Measurements from ENCODE around the gene C2CD4D.

Gene C2CD4D

DNA sequence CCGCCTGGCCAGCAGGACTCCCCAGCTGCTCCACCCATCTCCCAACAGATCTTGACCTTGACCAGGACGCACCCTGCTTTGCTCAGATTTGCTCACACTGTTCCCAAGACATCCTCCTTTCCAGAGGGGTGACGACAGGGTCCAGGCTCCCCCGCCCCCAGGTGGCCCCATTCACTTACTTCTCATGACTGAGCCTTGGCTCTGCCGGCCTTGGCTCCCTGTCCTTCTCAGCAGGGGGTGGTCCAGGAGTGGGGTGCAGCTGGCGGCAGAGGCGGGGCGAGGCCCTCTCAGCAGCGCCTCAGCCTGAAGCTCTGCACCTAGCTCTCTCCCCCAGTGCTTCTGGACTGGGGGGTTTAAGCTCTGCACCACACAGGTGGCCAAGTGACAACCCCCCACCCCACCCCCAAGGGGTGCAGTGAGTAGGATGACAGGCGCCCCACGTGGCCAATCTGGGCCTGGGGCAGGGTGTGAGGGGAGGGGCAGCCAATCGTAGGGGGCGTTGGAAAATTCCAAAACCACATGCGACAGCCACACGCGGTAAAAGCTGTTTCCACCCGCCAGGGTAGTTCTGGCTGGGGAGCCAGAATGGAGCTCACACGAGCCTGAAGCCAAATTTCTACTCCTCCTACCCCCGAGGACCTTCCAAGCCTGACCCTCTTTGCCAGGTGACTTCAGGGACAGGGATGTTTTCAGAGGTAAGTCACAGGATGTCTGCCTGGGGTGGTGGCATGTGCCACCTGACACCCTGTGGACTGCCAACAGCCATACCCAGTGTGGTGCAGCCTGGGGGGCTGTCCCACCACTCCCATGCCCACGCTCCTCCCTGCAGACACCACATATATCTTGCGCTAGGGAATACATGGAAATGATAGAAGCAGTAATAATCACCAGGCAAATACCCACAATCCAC lies 13.6 kb downstream of the C2CD4D start:
- DNase-seq (ENCODE audit: low spot score) (no peak), ATAC-seq (ENCODE audit: low read depth) (no peak)
- Histone ChIP-seq H3K27me3 (ENCODE audit: insufficient read depth, poor library complexity, severe bottlenecking) (no peaks in the 10 kb centered on the region), H3K27ac (ENCODE audit: poor library complexity, severe bottlenecking) (no peak overlapping the region), H3K4me3 (ENCODE audit: severe bottlenecking) (no peak overlapping the region), H3K9me3 (ENCODE audit: severe bottlenecking) (no peaks in the 10 kb centered on the region), H3K4me1 (ENCODE audit: insufficient read depth, poor library complexity, severe bottlenecking) (peaks cover 11% of the 10 kb centered on the region), H3K36me3 (ENCODE audit: low read depth) (no peaks in the 10 kb centered on the region)
- TF ChIP-seq, protein P1, sequence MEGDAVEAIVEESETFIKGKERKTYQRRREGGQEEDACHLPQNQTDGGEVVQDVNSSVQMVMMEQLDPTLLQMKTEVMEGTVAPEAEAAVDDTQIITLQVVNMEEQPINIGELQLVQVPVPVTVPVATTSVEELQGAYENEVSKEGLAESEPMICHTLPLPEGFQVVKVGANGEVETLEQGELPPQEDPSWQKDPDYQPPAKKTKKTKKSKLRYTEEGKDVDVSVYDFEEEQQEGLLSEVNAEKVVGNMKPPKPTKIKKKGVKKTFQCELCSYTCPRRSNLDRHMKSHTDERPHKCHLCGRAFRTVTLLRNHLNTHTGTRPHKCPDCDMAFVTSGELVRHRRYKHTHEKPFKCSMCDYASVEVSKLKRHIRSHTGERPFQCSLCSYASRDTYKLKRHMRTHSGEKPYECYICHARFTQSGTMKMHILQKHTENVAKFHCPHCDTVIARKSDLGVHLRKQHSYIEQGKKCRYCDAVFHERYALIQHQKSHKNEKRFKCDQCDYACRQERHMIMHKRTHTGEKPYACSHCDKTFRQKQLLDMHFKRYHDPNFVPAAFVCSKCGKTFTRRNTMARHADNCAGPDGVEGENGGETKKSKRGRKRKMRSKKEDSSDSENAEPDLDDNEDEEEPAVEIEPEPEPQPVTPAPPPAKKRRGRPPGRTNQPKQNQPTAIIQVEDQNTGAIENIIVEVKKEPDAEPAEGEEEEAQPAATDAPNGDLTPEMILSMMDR (IDR thresholded peaks at IDR 0.05; ENCODE audit: poor library complexity, severe bottlenecking) = no peak

DNA sequence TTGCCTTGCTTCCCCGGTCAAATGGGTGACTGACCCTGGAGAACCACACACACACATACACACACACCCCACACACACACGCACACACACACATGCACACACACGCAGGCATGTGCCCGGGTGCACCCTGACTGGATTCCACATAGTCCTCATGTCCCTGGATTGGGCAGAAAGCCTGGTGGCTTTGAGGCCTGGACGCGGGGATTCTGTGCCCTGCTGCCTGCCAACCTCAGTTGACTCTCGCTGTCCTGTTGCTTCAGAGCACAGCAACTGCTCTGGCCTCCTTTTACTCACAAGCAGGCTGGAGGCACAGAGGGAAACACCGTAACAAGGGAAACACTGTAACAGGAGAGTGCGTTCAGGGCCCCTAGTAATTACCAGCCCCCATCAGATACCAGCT lies 14.4 kb downstream of the C2CD4D start:
- no peak for DNase-seq (ENCODE audit: low spot score)

DNA sequence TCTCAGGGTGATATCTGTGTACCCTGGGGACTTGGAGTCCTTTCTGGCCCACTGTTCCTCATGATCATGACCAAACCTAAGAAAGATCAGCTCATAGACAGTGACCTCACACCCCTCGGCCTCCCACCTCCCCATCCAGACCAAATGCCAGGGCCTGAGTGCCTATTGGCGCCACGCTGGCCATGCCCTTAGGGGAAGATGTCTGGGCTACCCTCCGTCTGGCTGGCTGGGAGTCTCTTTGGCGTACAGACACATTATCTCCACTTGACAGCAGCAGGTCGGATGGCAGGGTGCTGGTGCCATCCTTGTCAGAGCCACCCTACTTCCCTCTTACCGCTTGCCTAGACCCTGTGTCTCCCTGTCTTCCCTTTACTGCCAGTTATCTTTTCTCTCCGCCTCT lies 16.4 kb downstream of the C2CD4D start:
- no peak for ATAC-seq (ENCODE audit: low read depth)
- no peaks in the 10 kb centered on the region for H3K27me3 ChIP-seq (ENCODE audit: insufficient read depth, poor library complexity, severe bottlenecking)
- H3K4me3 ChIP-seq (ENCODE audit: severe bottlenecking) = no peak overlapping the region
- no peak for DNase-seq (ENCODE audit: low spot score)
- H3K4me1 ChIP-seq (ENCODE audit: insufficient read depth, poor library complexity, severe bottlenecking) = peaks cover 7% of the 10 kb centered on the region
- H3K9me3 ChIP-seq (ENCODE audit: severe bottlenecking) = no peaks in the 10 kb centered on the region
- TF ChIP-seq, protein P1 (IDR thresholded peaks at IDR 0.05; ENCODE audit: poor library complexity, severe bottlenecking) = no peak
- H3K36me3 ChIP-seq (ENCODE audit: low read depth) = no peaks in the 10 kb centered on the region
- H3K27ac ChIP-seq (ENCODE audit: poor library complexity, severe bottlenecking) = no peak overlapping the region

More for the DNA sequence above, 14.4 kb downstream of the C2CD4D start:
- Histone ChIP-seq H3K27me3 (ENCODE audit: insufficient read depth, poor library complexity, severe bottlenecking) (no peaks in the 10 kb centered on the region), H3K9me3 (ENCODE audit: severe bottlenecking) (no peaks in the 10 kb centered on the region), H3K4me3 (ENCODE audit: severe bottlenecking) (no peak overlapping the region), H3K27ac (ENCODE audit: poor library complexity, severe bottlenecking) (no peak overlapping the region), H3K4me1 (ENCODE audit: insufficient read depth, poor library complexity, severe bottlenecking) (peaks cover 13% of the 10 kb centered on the region), H3K36me3 (ENCODE audit: low read depth) (no peaks in the 10 kb centered on the region)
- ATAC-seq (ENCODE audit: low read depth) = no peak
- TF ChIP-seq, protein P1 (IDR thresholded peaks at IDR 0.05; ENCODE audit: poor library complexity, severe bottlenecking) = no peak

DNA sequence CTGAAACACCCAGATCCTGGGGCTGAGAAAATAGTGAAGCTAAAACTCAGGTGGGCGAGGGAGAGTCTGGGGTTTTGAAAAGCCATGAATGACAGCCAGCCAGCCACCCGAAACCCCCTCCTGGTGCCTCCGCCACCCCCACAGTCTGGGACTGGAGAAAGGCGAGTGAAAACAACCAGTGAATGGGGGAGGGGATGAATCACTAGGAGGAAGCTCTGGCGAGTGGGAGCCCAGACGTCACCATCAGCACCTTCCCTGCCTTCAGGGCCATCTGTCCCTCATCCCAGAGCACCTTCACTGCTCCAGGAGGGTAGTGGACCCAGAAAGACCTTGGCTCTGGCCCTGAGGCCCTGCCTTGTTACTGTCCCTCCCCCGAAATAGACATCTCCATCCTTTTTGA lies 17.2 kb downstream of the C2CD4D start:
- Histone ChIP-seq H3K27ac (ENCODE audit: poor library complexity, severe bottlenecking) (no peak overlapping the region), H3K4me1 (ENCODE audit: insufficient read depth, poor library complexity, severe bottlenecking) (peaks cover 7% of the 10 kb centered on the region), H3K36me3 (ENCODE audit: low read depth) (no peaks in the 10 kb centered on the region), H3K4me3 (ENCODE audit: severe bottlenecking) (no peak overlapping the region), H3K9me3 (ENCODE audit: severe bottlenecking) (no peaks in the 10 kb centered on the region), H3K27me3 (ENCODE audit: insufficient read depth, poor library complexity, severe bottlenecking) (no peaks in the 10 kb centered on the region)
- TF ChIP-seq, protein P1 (IDR thresholded peaks at IDR 0.05; ENCODE audit: poor library complexity, severe bottlenecking) = no peak
- DNase-seq (ENCODE audit: low spot score) (no peak), ATAC-seq (ENCODE audit: low read depth) (no peak)

DNA sequence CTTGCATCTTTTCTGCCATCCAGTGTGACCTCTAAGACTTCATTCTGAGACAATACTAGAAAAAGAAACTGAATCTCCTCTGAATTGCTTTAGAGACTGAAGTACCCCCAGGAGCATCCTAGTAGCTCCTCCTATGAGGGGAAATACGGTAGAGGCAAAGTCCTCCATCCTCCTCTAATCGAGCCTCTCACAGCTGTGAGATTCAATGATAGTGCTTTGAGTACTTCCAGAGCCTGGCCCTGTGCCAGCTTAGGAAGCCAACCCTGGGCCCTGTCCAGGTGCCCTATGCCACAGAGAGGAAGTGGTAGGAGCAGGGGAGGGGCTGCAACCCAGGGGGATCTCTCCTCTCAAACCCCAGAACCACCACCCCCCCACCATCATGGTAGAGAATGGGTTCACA lies 18.7 kb downstream of the C2CD4D start:
- ATAC-seq (ENCODE audit: low read depth) (no peak), DNase-seq (ENCODE audit: low spot score) (no peak)
- Histone ChIP-seq H3K9me3 (ENCODE audit: severe bottlenecking) (no peaks in the 10 kb centered on the region), H3K27me3 (ENCODE audit: insufficient read depth, poor library complexity, severe bottlenecking) (no peaks in the 10 kb centered on the region), H3K4me1 (ENCODE audit: insufficient read depth, poor library complexity, severe bottlenecking) (peaks cover 7% of the 10 kb centered on the region), H3K27ac (ENCODE audit: poor library complexity, severe bottlenecking) (no peak overlapping the region), H3K4me3 (ENCODE audit: severe bottlenecking) (no peak overlapping the region), H3K36me3 (ENCODE audit: low read depth) (no peaks in the 10 kb centered on the region)
- TF ChIP-seq, protein P1 (IDR thresholded peaks at IDR 0.05; ENCODE audit: poor library complexity, severe bottlenecking) = no peak

All from RWPE2 (cell line).